Lower leg skin (tissue), 4 donors: ENCODE results near the gene FRMD1. TPM values are rescaled to one million over a fixed set of nuclear protein-coding genes. Genes with fewer than 3 reads are reported as not detected.

Source experiments
- DNase-seq, 2 donors: peaks; one replicate each; pipeline ENCODE4 v3.0.0-alpha.2; 2019; ENCODE audit warnings: low spot score in 2 of 2
- H3K4me3 ChIP-seq: fragments of 200-600 bp; sonication (generic); 2 replicates; pipeline ENCODE4 v1.5.1; 2017; ENCODE audit warnings: mild to moderate bottlenecking, low read depth; ENCODE audit not compliant: poor library complexity, severe bottlenecking
- POLR2A ChIP-seq, 2 donors: fragments of 450-650 bp; IDR thresholded peaks; one replicate each; pipeline ENCODE4 v1.6.1; 2016 to 2017; ENCODE audit warnings: antibody characterized with exemption in 2 of 2, mild to moderate bottlenecking in 1 of 2, moderate library complexity in 1 of 2
- WGBS, 2 donors: methylation state at CpG; one replicate each; pipeline ENCODE4 v1.1.5; 2018; 5-methylcytosine and 5-hydroxymethylcytosine counted together
- intact Hi-C: fragments of 100-400 bp; cut with DNase I; formaldehyde crosslinking; loops from one replicate; pipeline ENCODE4 v1.15.0; 2023; ENCODE audit warnings: low total_unique reads
- total RNA-seq, 4 donors: library from RNA; depleted of rRNA; stranded (reverse); fragments of >200 nt; gene quantifications; one replicate each; pipeline ENCODE4 v1.1.0, GENCODE V29; 2016
- TF ChIP-seq, protein P1 (sequence below), 3 donors: fragments of 450-650 bp; IDR thresholded peaks; one replicate each; pipeline ENCODE4 v1.5.1; 2016; ENCODE audit warnings: antibody characterized with exemption in 3 of 3, mild to moderate bottlenecking in 3 of 3, moderate library complexity in 2 of 3

Gene FRMD1
- total RNA-seq, 4 donors from 2014 or later, result 0.32 to 1.2 (median 0.72) TPM

DNA sequence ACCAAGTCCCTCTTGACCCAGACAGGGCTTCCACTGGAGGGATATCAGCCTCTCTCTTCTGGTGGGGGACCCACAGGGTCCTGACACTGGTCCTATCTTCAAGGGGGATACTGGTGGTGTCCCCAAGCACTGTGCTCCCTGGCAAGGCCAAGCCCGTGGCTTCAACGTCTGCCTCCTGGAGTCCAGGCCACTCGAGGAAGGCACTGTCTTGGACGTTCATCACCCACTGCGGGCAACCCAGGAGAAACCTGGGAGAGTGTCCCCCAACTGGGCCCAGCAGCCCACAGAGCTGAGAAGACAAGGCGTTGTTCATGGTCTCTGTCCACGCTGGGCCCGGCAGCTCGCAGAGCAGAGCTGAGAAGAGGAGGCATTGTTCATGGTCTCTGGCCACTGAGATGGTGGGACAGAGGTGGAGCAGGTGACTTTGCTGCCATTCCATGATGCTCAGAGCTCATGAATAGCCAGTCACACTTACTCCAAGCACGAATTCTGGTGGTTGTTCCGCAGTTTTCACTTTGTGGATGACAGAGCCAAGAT, 37.5 kb upstream of the FRMD1 start:
- 96 to 98% methylated on average over 10 to 11 of the region's 11 CpGs for WGBS, 2 donors
- intact Hi-C loops, result no loop called here
- H3K4me3 ChIP-seq, result no peak overlapping the region
- no peak for DNase-seq
- TF ChIP-seq, protein P1, sequence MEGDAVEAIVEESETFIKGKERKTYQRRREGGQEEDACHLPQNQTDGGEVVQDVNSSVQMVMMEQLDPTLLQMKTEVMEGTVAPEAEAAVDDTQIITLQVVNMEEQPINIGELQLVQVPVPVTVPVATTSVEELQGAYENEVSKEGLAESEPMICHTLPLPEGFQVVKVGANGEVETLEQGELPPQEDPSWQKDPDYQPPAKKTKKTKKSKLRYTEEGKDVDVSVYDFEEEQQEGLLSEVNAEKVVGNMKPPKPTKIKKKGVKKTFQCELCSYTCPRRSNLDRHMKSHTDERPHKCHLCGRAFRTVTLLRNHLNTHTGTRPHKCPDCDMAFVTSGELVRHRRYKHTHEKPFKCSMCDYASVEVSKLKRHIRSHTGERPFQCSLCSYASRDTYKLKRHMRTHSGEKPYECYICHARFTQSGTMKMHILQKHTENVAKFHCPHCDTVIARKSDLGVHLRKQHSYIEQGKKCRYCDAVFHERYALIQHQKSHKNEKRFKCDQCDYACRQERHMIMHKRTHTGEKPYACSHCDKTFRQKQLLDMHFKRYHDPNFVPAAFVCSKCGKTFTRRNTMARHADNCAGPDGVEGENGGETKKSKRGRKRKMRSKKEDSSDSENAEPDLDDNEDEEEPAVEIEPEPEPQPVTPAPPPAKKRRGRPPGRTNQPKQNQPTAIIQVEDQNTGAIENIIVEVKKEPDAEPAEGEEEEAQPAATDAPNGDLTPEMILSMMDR (IDR thresholded peaks at IDR 0.05), result no peak
- no peak for TF ChIP-seq POLR2A (IDR thresholded peaks at IDR 0.05)

DNA sequence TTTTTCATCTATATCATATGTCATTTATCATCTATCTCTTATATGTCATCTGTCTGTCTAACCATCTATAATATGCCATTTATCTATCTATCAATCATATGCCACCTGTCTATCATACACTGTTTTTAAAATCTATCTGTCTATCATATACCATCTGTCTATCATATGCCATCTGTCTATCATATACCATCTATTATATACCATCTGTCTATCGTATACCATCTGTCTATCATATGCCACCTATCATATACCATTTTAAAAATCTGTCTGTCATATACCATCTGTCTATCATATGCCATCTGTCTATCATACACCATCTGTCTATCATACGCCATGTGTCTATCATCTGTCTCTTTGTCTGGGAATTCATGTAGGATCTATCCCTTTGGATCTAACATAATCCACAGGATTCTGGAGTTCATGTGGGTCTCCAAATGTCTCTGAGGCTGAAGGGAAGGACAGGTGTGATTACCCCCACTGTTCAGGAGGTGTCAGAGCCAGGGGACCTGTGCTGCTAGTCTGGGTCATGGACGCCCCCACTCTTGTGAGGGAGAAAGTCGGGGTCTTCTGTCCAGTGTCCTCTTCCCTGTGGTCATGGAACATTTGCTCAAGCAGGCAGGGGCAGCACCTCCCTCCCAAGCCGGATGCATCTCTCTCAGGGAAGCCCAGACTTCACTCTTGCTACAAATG, 36.9 kb upstream of the FRMD1 start:
- DNase-seq, result no peak
- no peak overlapping the region for H3K4me3 ChIP-seq
- intact Hi-C loops, result no loop called here
- 88 to 91% methylated on average over 5 of the region's 5 CpGs for WGBS, 2 donors
- no peak for TF ChIP-seq POLR2A (IDR thresholded peaks at IDR 0.05)
- TF ChIP-seq, protein P1 (IDR thresholded peaks at IDR 0.05), result no peak

DNA sequence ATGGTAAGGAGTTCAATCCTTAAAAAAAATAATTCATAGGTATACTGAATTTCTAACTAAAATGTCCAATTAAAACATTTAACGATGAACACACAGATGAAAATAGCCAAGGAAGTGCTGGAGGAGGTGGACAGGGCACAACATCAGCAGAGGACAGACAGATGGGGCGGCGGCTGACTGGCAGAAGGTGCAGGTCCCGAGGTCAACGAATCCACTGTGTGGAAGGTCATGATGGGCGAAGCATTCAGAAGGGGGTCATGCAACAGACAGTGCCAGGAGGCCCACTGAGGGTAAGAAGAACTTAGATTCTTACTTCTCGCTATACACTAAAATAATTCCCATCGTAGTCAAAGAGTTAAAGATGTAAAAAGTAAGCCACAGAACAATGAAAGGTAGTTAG, 34.2 kb upstream of the FRMD1 start:
- intact Hi-C loops, result no loop called here
- no peak overlapping the region for H3K4me3 ChIP-seq
- WGBS, 2 donors, result 89 to 94% methylated on average over 8 of the region's 8 CpGs
- no peak for TF ChIP-seq POLR2A (IDR thresholded peaks at IDR 0.05)
- TF ChIP-seq, protein P1 (IDR thresholded peaks at IDR 0.05), result no peak
- no peak for DNase-seq

DNA sequence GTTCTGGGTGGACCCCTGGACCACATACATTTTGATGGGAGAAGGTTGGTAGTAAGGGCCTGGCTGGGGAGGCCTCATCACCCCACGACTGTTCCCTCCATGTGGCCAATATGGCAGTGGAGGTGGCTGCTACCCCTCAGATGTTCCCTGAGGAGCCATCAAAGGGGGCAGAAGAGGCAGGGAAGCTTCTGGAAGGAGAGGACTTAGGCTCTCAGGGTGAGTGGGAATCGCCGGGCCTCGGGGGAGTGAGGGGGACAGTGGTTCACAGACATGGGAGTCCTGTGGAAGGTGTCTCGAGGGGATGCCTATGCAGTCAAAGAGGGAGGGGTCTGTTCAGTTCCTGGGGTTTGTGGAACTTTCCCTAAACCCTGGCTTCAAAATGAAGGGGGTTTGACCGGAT, 32.9 kb upstream of the FRMD1 start:
- intact Hi-C loops, result no loop called here
- TF ChIP-seq, protein P1 (IDR thresholded peaks at IDR 0.05), result no peak
- 93 to 95% methylated on average over 6 of the region's 6 CpGs for WGBS, 2 donors
- no peak overlapping the region for H3K4me3 ChIP-seq
- DNase-seq, result no peak

DNA sequence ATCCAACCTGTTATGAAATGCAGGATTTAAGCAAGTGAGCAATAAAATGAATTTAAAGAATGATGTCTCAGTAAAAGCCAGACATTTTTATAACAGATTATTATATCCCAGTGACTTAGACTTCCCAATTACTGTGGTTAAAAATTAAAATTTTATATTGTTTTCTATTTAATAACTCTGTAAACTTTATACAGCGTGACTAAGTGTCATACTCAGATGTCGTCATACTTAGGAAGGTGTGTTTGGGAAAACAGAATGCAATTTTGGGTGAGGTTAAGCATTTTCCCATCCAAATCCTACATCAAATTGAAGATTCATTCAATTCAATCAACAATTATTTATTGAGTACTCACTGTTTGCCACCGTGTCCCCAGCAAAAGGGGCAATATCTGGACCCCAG, 31.4 kb upstream of the FRMD1 start:
- DNase-seq, result no peak
- H3K4me3 ChIP-seq, result no peak overlapping the region
- TF ChIP-seq POLR2A (IDR thresholded peaks at IDR 0.05), result no peak
- TF ChIP-seq, protein P1 (IDR thresholded peaks at IDR 0.05), result no peak
- 76 to 93% methylated on average over 3 of the region's 3 CpGs for WGBS, 2 donors
- intact Hi-C loops, result no loop called here

DNA sequence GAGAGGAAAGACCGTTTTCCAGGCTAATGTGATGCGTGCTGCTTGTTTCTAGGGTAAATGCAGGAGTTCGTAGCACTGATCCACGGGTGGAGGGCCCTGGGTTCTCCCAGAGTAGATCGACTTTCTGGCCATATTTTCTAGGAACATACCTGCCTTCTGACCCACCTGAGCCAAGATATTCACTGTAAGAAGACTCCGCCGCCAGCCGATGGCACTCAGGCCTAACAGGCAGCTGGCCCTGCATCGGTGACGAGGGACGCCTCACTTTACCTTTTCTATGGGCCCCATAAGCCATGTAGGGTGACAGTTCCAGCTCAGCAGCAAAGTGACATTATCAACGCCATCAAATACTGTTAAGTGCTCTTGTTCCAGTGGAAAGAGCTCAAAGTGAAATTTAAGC, 30.2 kb upstream of the FRMD1 start:
- 96% methylated on average over 12 of the region's 12 CpGs for WGBS, 2 donors
- no peak for DNase-seq
- TF ChIP-seq, protein P1 (IDR thresholded peaks at IDR 0.05), result no peak
- H3K4me3 ChIP-seq, result no peak overlapping the region
- intact Hi-C loops, result no loop called here
